ENCODE results near the gene CDO1.
A peak's percentile ranks its signal among the peaks of the same experiment; 100 is the strongest.

Gene CDO1

GRCh38 chr5:115842952-115843351, 26.5 kb upstream of the CDO1 start:
- H3K4me3 ChIP-seq (replicated peaks; ENCODE audit: low read depth, low read length) = peak overlapping the region; percentile 69
- no peak for DNase-seq (ENCODE audit: extremely low read depth, low read depth)
- no peak for TF ChIP-seq CTCF (IDR thresholded peaks at IDR 0.05; ENCODE audit: low read depth, low read length, missing control alignments)

GRCh38 chr5:115842089-115842935, 25.9 kb upstream of the CDO1 start:
- no peak for DNase-seq (ENCODE audit: extremely low read depth, low read depth)
- peak; percentile 8 for TF ChIP-seq CTCF (IDR thresholded peaks at IDR 0.05; ENCODE audit: low read depth, low read length, missing control alignments)
- H3K4me3 ChIP-seq (replicated peaks; ENCODE audit: low read depth, low read length) = peak overlapping the region; percentile 69

- peak within 1 kb of the TSS; percentile 69 for H3K4me3 ChIP-seq (replicated peaks; ENCODE audit: low read depth, low read length)
- no peak for TF ChIP-seq CTCF (IDR thresholded peaks at IDR 0.05; ENCODE audit: low read depth, low read length, missing control alignments)
- DNase-seq (ENCODE audit: extremely low read depth, low read depth) = peak; percentile 85
Measured at GRCh38 chr5:115841382-115842088, 25.1 kb upstream of the CDO1 start, which contains the start of the genes AP3S1 and ATG12. Gene AP3S1, plus strand, starts transcription at chr5:115841935. Its CDS starts 103 bp downstream, at chr5:115842038. Gene ATG12, minus strand, starts transcription at chr5:115841565. Its CDS starts 13 bp downstream, at chr5:115841552.

GRCh38 chr5:115840873-115841272, 24.4 kb upstream of the CDO1 start:
- DNase-seq (ENCODE audit: extremely low read depth, low read depth) = no peak
- H3K4me3 ChIP-seq (replicated peaks; ENCODE audit: low read depth, low read length) = peak overlapping the region; percentile 69
- no peak for TF ChIP-seq CTCF (IDR thresholded peaks at IDR 0.05; ENCODE audit: low read depth, low read length, missing control alignments)

GRCh38 chr5:115838885-115839518, 22.5 kb upstream of the CDO1 start:
- DNase-seq (ENCODE audit: extremely low read depth, low read depth) = no peak

More at GRCh38 chr5:115838885-115839518, 22.5 kb upstream of the CDO1 start:
- peak overlapping the region; percentile 19 for H3K4me3 ChIP-seq (replicated peaks; ENCODE audit: low read depth, low read length)
- TF ChIP-seq CTCF (IDR thresholded peaks at IDR 0.05; ENCODE audit: low read depth, low read length, missing control alignments) = peak; percentile 38
